Natural killer cell treated with Interleukin-12 subunit alpha and Interleukin-12 subunit beta and Interleukin-15 and Interleukin-18, amount 100 ng/mL, for 72 hours (primary cell): ENCODE measurements around the gene ZBED3. TPM values are rescaled to one million over a fixed set of nuclear protein-coding genes. Genes with fewer than 3 reads are reported as not detected.

Experiments used
- total RNA-seq, 2 donors: library from RNA; stranded (reverse); gene quantifications; one replicate each; pipeline ENCODE4 v1.2.3, GENCODE V29; 2022

The ZBED3 gene
- total RNA-seq, 2 donors from 2014 or later, result 0.12 to 0.17 TPM

Other genes starting within 250 kb of the ZBED3 start
- gene S100Z, start 237.3 kb downstream of the ZBED3 start, total RNA-seq, result not detected
- gene CRHBP, start 134.2 kb downstream of the ZBED3 start, total RNA-seq, result not detected
- 10 to 100 TPM; 23.7 to 33.3 TPM for gene AGGF1, start 56.9 kb downstream of the ZBED3 start, total RNA-seq
- not detected for gene PDE8B, start 123.4 kb upstream of the ZBED3 start, total RNA-seq